ENCODE data around the gene DNAJB11.
"Not testable (repeated sequence)": the region's sequence is repeated elsewhere in the genome, so short reads cannot be mapped to it uniquely, and the experiment has no call there.

Gene DNAJB11

GRCh38 chr3:186552408-186553031, 18.0 kb upstream of the DNAJB11 start:
- DNase-seq (ENCODE audit: low read depth), result no peak

- no peak for DNase-seq (ENCODE audit: low read depth)
Measured at GRCh38 chr3:186564586-186564985, 5.9 kb upstream of the DNAJB11 start.

- no peak for DNase-seq (ENCODE audit: low read depth)
Measured at GRCh38 chr3:186566772-186567071, 3.8 kb upstream of the DNAJB11 start.

- DNase-seq (ENCODE audit: low read depth), result peak; percentile 82
Measured at GRCh38 chr3:186567072-186567921, 3.2 kb upstream of the DNAJB11 start, which contains the start of gene TBCCD1. Gene TBCCD1 (minus strand): TSS chr3:186567339. CDS start chr3:186564329, 3,010 bp downstream.

- DNase-seq (ENCODE audit: low read depth), result not testable (repeated sequence)
Measured at GRCh38 chr3:186569361-186569760, 1.2 kb upstream of the DNAJB11 start.

GRCh38 chr3:186569779-186570095, 783 bp upstream of the DNAJB11 start:
- no peak for DNase-seq (ENCODE audit: low read depth)

GRCh38 chr3:186570941-186571643, 572 bp downstream of the DNAJB11 start:
- DNase-seq (ENCODE audit: low read depth), result no peak

GRCh38 chr3:186571644-186572013, 1.1 kb downstream of the DNAJB11 start:
- no peak for DNase-seq (ENCODE audit: low read depth)

GRCh38 chr3:186577521-186577920, 7.0 kb downstream of the DNAJB11 start:
- DNase-seq (ENCODE audit: low read depth), result no peak

GRCh38 chr3:186580785-186581184, 10.3 kb downstream of the DNAJB11 start:
- no peak for DNase-seq (ENCODE audit: low read depth)

- no peak for DNase-seq (ENCODE audit: low read depth)
Measured at GRCh38 chr3:186582541-186582940, 12.0 kb downstream of the DNAJB11 start.

- peak; percentile 47 for DNase-seq (ENCODE audit: low read depth)
Measured at GRCh38 chr3:186583831-186584230, 13.3 kb downstream of the DNAJB11 start.

GRCh38 chr3:186586245-186586644, 15.7 kb downstream of the DNAJB11 start:
- not testable (repeated sequence) for DNase-seq (ENCODE audit: low read depth)

- no peak for DNase-seq (ENCODE audit: low read depth)
Measured at GRCh38 chr3:186587183-186587582, 16.7 kb downstream of the DNAJB11 start.

GRCh38 chr3:186588632-186589031, 18.1 kb downstream of the DNAJB11 start:
- DNase-seq (ENCODE audit: low read depth), result peak; percentile 30

GRCh38 chr3:186589121-186589520, 18.6 kb downstream of the DNAJB11 start:
- peak; percentile 69 for DNase-seq (ENCODE audit: low read depth)

- peak; percentile 55 for DNase-seq (ENCODE audit: low read depth)
Measured at GRCh38 chr3:186589856-186590579, 19.5 kb downstream of the DNAJB11 start.

GRCh38 chr3:186590580-186591295, 20.2 kb downstream of the DNAJB11 start:
- no peak for DNase-seq (ENCODE audit: low read depth)

- DNase-seq (ENCODE audit: low read depth), result no peak
Measured at GRCh38 chr3:186592682-186593081, 22.2 kb downstream of the DNAJB11 start.

GRCh38 chr3:186593862-186594261, 23.3 kb downstream of the DNAJB11 start:
- no peak for DNase-seq (ENCODE audit: low read depth)

GRCh38 chr3:186594591-186595113, 24.1 kb downstream of the DNAJB11 start:
- no peak for DNase-seq (ENCODE audit: low read depth)

Data from iris pigment epithelial cell (primary cell).